GM19324 (cell line): ENCODE results near the gene PGGT1B.

ENCODE experiments used
- ATAC-seq: cut with Tn5 transposase; IDR thresholded peaks from one replicate; pipeline ENCODE4 v1.9.1; 2021; ENCODE audit warnings: mild to moderate bottlenecking, moderate library complexity; ENCODE audit not compliant: unreplicated experiment, low FRiP score

The PGGT1B gene

GRCh38 chr5:115186794-115187193 is 75.9 kb downstream of the PGGT1B start:
- no peak for ATAC-seq

GRCh38 chr5:115184770-115185169 is 77.9 kb downstream of the PGGT1B start:
- ATAC-seq: no peak

DNA sequence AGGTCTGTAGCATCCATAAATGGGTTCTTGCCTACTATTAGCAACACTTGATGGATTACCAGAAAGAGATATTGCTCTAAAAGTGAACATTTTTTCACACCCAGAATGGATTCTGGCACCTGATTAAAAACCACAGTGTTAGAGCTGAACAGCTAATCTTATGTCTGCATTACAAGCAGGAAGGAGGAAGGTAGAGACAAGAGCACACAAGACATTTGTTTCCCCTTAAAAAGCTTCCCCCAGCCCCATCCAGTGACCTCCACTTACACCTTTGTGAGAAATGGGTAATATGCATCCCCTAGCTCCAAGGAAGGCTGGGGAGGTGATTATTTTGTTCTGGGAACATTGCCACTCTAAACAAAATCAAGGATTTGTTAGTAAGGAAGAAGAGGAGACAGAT is 80.9 kb downstream of the PGGT1B start:
- ATAC-seq: no peak

DNA sequence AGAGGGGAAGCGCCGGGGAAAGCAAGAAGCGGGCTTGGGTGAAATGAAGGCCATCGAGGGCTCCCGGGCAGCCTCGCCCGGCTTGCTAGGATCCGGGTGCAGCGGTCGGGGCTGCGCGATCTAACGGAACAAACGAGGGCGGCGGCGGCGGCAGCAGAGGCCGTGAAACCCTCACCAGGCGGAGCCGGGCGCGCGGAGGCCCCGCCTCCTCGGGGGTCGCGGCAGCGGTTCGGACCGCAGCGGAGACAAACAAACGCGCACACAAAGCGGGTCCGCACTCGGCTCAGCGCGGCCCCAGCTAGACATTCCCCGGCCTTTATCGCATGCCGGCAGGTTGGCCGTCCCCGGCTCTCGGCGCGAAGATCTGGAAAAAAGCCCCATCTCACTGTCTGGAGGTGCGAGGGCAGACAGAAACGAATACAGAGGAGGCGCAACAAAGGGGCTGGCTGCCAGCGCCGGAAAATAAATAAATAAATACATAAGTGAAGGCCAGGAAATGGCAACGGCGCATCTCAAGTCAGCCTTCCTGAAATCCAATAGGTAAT is 82.4 kb downstream of the PGGT1B start:
- ATAC-seq: no peak

DNA sequence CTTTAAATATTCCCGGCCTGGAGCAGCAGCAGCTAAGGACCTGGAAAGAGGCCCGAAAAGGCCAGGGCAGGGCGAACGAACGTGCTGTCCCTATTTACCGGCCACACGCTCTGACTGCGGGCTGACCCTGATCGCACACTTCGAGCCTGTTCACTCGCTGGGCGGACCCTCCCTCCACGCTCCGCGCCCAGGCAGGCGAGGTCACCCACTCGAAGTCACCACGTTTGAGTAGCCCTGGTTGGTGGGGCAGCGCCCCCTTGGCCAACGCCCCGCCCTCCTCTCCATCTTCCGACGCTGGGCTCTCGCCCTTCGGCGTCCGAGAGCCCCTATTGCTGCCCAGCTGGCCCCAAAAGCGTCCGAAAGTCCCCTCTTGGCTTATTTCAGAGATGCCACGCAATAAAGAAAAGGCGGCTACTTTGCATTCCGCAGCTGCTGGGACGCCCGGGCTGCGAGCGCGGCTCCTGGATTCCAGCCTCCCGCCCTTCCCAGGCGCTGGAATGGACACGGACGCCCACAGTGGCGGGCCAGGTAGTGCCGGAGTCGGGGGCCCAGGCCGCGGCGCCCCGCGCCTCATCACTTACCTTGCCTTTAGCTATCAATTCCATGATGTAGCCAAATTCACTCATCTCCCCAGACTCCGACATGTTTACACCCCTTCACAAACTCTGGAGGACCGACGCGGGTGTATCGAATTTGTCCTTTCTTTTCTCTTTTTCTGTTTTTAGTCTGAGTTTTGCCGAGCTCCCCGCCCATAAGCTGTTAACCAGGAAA is 83.1 kb downstream of the PGGT1B start:
- ATAC-seq: no peak

DNA sequence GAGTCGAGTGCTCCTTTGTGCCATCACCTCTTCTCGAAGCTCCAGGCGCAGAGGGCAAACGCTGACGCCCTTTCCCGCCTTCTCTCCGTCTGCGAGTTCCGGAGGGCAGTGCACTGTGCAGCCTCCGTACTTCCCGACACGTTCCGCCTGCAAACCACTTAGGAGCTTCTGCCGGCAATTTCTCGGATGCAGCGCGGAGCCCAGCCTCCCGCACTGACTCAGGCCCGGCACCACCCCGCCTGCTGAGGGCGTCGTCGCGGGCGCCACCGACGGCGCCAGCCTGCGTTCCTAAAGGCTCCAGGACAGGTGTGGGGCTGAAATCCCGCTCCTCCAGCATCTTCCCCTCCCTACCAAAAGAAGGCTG is 83.7 kb downstream of the PGGT1B start:
- ATAC-seq: no peak

- ATAC-seq: no peak
Observed at GRCh38 chr5:115170929-115171510, 91.7 kb downstream of the PGGT1B start.

DNA sequence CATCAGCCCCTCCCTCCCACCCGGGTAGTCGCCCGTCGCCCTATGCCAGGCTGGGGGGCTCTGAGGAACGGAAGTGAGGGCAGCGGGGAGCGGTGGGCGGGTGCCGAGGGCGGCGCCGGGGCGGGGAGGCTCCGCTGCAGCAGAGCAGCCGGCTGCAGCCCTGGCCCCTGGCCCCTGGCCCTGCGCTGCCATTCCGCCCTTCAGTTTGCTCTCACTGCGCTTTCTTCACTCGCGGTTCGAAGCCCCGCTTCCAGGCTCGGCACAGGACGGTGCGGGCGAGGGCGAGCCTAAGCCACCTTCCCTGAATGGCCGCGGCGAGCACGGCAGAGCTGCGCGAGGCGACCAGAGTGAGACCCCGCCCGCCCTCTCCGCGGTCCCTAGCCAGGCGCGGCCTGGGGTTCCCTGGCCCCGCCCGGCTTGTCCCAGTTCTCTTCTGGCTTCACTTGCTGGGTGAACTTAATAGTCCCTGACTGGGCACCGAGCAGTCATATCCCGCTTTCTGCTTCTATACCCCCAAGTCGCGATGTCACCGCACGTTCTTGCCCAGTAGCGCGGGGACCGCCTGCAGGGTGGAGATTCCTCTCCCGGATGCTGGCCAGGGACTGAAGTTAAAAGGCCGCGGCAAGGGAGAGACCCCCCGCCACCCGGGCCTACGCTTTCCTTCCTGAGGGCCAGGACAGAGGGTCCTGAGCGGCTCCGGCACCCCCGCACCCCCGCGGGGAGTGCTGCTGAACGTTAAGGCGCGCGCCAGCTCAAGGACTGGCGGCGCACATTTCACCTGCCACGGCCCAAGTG is 92.3 kb downstream of the PGGT1B start:
- peak; percentile 69 for ATAC-seq

DNA sequence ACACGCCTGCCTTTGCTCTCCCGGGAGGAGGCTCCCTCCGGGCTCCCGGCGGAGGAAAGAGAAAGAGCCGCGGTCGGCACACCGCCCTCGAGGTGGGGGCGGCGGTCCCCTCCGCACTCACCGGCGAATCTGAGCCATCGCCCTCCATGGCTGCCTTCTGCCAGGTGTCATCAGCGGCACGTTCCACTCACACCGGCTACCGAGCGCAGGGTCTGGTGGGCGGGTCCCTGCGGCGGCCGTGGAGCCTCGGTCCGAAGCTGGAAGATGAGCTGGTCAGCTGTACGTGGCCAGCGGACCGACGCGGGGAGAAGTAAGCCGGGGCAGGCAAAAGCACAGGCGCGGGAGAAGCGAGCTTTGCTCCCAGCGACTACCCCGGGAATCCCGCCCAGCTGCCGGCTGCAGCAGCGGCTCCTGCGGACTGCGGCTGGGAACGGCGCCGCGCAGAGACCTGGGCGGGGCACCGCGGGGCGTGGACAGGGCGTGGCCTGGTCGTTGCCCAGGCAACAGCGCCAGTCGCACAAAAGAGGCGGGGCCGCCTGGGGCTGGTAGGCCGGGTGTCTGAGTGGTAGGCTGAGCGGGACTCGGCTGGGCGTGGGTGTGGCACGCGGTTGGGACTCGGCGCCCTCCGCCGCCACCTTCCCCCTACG is 93.1 kb downstream of the PGGT1B start, which contains the start of gene TRIM36:
Gene TRIM36, minus strand, starts transcription at position 422 of the 647 bp plus-strand sequence. Its CDS starts 274 bp downstream, at position 148.
- peak; percentile 99 for ATAC-seq

DNA sequence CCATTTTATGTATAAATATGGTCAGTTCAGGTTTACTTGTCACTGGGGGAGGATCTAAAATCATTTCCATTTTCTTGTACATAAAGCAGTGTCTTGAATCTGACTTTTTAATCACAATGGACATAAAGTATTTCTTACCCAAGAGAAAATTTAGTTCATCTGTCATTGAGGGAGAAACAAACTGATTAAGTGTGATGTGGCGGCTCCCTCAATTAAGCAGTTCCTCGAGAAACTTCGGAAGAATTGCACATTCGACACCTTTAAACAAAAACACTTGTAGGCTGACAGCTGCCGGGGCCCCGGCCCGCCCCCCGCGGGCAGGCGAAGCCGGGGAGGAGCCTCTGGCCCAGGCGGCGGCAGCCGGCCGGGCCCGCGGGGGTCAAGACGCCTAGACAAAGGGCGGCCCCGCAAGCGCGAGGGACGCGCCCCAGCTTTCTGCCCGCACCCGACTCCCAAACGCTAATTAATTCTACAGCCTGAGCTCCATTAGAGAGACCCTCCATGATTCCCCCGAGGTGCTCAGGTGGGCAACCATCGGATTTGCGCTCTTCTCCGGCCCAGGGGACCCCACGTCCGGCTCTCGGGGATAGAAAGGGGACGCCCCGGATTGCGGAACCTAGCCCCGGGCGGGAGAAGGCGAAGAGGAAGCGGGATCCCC is 93.7 kb downstream of the PGGT1B start:
- no peak for ATAC-seq

- ATAC-seq: no peak
Observed at GRCh38 chr5:115166744-115167393, 95.8 kb downstream of the PGGT1B start.

DNA sequence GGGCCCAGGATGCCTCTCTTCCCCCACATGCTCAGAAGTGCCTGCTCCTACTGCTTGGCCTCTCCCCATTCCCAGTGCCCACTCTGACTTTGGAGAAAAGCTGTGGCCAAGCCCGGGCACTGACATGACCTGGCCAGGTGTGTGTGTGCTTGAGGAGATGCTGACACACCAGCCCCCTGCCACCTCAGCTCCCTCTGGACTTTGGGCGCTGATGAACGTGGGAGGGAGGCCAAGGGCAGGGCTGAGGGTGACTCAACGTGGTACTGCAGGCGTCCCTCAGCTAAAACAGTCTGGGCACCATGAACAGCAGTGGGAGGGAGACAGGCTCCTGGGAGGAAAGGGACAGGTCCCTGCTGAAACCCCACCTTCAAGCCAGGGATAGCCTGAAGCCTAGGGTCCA is 96.9 kb downstream of the PGGT1B start:
- no peak for ATAC-seq

- no peak for ATAC-seq
Observed at GRCh38 chr5:115160975-115161475, 101.7 kb downstream of the PGGT1B start.
